GM18907 (cell line): ENCODE measurements around the gene GOLGA6A.
"Not testable (repeated sequence)": the region's sequence is repeated elsewhere in the genome, so short reads cannot be mapped to it uniquely, and the experiment has no call there.

ENCODE experiments used
- ATAC-seq: cut with Tn5 transposase; IDR thresholded peaks from one replicate; pipeline ENCODE4 v1.9.1; 2021; ENCODE audit warnings: mild to moderate bottlenecking, moderate library complexity; ENCODE audit not compliant: unreplicated experiment

Gene GOLGA6A

GRCh38 chr15:74108111-74108510 lies 25.8 kb upstream of the GOLGA6A start:
- ATAC-seq: no peak

- ATAC-seq: peak; percentile 86
Measured at GRCh38 chr15:74099963-74100733, 17.8 kb upstream of the GOLGA6A start.

DNA sequence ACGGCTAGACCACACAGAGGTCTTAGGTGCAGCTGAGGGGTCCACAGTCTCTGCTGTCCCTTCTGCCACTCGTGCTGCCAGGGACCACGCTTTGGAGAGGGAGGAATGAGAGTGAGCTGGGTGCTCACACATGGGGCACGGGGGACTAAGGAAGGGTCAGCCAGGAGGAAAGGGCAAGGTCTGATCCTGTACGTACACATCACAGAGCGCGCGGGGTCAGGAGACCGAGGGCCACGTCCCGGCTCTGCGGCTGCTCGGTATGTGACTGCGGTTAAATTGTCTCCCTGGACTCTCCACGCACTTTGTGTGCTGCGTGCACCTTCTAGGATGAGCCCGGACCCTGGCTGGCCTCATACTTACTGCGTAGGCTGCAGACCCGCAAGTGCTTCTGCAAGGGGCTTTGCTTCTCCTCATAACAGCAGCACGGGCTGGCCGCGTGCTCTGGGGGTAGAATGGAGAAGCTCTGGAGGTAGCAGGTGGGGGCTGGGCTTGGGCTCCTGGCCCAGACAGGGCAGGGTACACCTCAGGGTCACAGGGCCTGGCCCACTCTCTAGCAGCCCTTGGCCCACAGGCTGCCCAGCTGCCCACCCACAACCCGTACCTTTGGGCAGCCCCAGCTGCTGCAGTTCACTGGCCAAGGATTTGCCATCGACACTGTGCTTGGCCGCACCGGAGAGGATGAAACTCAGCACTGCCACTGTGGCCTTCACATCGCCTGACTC lies 14.6 kb upstream of the GOLGA6A start:
- not testable (repeated sequence) for ATAC-seq

DNA sequence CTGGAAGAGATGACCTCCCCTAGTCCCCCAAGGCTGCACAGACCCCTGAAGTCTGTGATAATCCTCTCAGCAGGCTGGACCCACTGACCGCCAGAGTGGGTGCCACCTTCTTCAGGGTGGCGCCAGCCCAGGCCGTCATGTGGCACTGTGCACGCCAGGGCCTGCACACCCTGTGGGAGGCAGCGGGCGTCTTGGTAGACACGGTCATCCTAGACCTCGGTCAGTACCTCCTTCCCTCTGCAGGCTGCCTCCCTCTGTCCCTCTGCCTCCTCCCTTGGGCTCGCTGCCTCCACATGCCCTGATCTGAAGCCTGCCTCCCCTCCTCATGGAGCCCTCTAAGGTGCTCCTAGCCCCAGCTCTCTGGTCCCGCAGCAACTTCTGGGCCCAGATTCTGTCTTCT lies 13.3 kb upstream of the GOLGA6A start:
- not testable (repeated sequence) for ATAC-seq

DNA sequence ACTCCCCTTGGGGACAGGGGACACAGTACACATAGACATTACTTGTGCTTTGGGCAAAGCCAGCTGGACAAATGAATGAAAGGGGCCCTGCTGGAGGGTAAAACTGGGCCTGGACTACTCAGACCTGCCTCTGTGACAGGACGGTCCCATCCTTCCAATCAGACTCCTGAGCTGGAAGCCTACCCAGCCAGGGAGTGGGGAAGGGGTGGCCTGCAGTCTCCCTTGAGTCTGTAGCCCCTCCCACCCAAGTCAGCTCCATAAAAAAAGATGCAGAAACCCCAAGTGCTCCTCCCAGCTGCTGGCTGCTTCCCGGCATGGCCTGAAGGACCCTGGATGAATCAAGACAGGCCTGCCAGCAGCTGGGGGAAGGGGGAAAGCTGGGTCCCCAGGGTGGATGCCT lies 12.2 kb upstream of the GOLGA6A start:
- not testable (repeated sequence) for ATAC-seq

DNA sequence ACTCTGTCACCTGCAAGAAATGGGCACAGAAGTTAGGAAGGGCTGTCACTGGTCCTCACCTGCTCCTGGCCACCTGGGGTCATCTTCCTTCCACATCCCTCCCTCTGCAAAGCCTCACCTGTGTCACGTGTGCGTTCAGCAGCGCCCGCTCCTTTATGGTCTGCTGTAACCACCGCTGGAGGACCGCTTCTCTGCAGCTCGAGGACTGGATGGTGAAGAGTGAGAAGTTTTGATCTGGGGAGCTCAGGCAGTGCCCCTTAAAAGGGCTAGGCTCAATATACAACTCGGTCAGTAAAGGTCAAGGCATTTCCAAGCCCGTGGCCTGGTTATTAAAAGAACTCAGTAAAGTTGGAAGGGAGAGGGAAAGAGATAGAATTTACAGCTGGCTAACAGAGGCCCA lies 6.6 kb downstream of the GOLGA6A start:
- ATAC-seq: not testable (repeated sequence)

- ATAC-seq: not testable (repeated sequence)
Measured at GRCh38 chr15:74072614-74073337, 9.6 kb downstream of the GOLGA6A start.

DNA sequence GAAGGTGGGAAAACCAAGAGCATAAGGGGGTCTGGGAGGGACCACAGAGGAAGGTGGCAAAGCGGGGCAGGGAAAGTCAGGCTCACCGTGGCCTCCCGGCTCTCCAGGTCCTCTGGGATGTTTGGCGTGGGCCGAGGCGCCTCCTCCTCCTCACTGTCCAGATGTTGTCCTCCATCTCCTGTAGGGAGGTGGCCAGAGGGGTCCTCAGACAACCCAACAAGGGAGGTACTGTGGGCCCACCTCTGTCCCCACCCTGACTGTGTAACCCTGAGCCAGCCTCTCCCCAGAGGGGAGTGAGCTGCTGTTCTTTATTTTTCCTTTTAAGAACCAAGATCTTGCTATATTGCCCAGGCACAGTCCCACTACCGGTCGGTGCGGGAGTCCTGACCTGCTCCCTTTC lies 10.2 kb downstream of the GOLGA6A start:
- not testable (repeated sequence) for ATAC-seq

DNA sequence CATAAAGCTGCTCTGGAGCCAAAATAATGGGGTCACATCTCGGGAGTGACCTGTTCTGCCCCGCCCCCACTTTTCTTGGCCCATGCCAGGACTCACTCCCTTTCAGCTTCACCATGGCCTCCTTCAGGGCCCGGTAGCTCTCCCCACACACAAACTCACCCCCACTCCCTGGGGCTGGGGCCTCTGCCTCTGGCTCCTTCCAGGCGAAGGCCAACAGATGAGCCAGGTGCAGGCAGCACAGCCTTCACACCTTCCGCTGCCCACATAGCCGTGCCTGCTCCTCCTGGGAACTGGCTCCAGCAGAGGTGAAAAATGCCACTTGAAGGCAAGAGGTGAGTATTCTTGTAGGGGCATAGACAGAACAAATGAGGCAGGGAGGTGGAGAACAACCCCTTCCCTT lies 10.7 kb downstream of the GOLGA6A start:
- not testable (repeated sequence) for ATAC-seq

DNA sequence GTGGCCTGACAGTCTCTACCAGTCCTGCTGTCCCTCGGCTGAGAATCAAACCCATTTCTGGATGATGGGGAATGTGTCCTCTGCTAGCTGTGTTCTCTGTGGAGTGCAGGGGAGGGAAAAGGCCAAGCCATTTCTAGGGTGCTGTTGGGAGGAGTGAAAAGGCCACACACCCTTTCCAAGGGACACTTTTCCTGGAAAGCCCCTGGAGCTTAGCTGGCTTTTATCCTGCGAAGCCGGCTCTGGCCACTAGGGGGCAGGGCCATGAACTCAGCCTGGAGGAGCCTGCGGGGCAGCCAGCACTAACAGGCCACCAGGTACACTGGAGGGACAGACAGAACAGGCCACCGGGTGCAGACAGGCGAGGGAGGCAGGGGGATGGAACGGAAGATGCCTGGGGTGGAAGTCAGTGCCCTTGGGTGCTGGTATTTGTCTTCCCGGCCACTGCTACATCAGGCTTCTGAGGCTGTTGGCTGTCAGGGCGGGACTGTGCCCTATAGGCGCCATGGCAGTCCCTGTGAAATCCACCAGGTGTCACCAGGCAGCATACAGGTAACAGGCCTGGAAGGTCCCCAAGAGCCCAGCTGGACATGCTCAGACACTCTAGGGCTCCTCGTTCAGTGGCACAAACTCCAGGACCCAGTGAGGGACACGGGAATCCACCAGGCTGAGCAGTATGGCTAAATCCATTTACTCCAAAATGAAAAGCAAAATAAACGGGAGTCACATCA lies 16.5 kb downstream of the GOLGA6A start:
- ATAC-seq: peak; percentile 56

- ATAC-seq: not testable (repeated sequence)
Measured at GRCh38 chr15:74064822-74065221, 17.5 kb downstream of the GOLGA6A start.

DNA sequence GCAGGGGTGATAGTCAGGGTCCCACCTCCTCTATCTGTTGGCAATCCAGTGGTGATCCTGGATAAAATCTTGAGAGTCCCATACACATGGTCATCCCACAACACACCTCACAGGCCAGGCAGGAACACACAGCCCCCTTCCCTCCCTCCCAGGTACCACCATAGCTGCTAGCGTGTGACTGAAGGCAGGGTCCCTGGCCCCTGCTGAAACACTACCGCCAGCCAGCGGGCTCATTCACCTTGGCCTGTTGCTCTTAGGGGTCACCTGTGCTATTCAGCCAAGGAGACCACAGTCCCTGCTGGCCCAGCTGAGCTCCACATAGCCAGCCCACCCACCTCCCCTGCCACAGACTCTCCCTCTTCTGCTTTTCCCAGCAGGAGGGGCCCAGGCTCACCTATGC lies 18.2 kb downstream of the GOLGA6A start:
- ATAC-seq: not testable (repeated sequence)

DNA sequence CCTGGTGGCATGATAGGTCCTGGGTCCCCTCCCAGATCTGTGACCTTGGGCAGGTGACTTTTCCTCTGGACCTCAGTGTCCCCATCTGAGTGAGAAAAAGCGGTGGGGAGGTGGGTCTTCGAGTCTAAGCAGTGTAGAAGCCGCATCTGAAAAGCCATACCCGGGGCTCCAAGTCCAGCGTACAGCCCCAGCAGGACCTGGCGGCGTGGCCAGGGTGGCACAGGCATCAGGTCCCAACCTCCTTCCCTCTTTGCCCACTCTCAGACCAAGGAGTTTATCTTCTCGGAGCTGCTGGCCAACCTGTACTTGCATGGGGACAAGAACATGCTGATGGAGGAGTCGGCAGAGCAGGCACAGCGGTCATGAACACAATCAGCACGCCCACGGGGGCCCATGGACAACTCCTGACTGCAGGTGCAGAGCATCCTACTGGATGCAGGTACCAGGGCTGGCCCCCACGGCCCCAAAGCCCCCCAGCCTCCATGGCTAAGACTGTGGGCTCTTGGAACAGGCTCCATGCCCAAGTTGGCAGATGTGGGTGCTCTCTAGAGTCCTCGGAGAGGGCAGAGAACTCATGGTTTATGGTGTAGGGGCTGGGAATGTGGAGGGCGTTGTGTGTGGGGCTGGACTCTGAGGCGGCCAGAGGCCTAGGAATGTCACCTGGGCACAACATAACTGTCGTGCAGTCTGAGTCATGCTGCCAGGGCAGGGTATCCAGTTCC lies 18.8 kb downstream of the GOLGA6A start:
- ATAC-seq: not testable (repeated sequence)

GRCh38 chr15:74062671-74063070 lies 19.7 kb downstream of the GOLGA6A start:
- ATAC-seq: no peak

GRCh38 chr15:74062236-74062635 lies 20.1 kb downstream of the GOLGA6A start:
- ATAC-seq: no peak

DNA sequence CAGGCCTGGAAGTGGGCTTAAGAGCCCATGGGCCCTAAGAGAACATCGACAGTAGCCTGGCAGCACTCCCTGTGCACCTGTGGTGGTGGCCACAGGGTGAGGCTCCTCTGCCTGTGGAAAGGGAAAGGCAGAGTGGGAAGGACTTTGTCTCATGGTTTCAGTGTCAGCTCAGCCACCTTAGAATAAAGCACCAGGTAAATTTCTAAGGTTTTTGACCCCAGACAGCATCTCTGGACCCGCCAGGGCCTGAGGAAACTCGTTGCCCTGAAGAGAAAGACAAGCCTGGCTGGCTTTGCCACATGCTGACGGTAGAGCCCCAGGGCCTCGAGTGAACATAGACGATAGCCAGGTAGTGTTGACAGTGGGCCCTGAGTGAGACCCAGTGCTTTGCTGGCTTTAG lies 22.1 kb downstream of the GOLGA6A start:
- no peak for ATAC-seq

- ATAC-seq: not testable (repeated sequence)
Measured at GRCh38 chr15:74059050-74059833, 23.1 kb downstream of the GOLGA6A start.

DNA sequence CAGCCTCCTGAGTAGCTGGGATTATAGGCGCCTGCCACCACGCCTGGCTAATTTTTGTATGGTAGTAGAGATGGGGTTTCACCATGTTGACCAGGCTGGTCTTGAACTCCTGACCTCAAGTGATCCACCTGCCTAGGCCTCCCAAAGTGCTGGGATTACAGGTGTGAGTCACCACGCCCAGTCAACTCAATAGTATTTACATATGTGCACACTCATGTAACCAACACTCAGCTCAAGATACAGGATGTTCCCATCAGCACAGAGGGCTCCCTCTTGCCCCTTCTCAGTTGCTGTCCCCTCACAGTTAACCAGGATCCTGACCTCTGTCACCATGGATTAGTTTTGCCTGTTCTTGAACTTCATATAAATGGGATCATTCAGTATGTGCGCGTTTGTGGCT lies 26.0 kb downstream of the GOLGA6A start:
- ATAC-seq: not testable (repeated sequence)

DNA sequence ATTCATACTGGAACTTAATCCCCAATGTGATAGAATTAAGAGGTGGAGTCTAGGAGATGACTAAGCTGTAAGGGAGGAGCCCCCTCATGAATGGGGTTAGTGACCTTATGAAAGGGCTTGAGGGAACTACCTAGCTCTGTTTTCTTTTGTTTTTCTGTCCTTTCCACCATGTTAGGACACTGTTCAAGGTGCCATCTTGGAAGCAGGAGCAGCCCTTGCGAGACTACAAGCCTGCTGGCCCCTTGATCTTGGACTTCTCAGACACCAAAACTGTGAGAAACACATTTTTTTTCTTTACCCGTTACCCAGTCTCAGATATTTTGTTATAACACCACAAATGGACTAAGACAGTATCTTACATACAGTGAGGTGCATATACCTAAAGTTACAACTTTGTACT lies 26.5 kb downstream of the GOLGA6A start:
- no peak for ATAC-seq
